Testis (tissue), 3 donors: Measurements from ENCODE around the gene COL25A1. TPM values are rescaled to one million over a fixed set of nuclear protein-coding genes. Genes with fewer than 3 reads are reported as not detected.
A peak's percentile ranks its signal among the peaks of the same experiment; 100 is the strongest.

Source experiments
- DNase-seq: peaks from one replicate; pipeline ENCODE4 v3.0.0-alpha.2; 2019
- H3K27ac ChIP-seq, 2 donors: fragments of 200-600 bp; sonication (generic); one replicate each; pipeline ENCODE4 v1.5.1; 2019
- H3K27me3 ChIP-seq: fragments of 200-600 bp; sonication (generic); one replicate; pipeline ENCODE4 v1.5.1; 2019
- H3K36me3 ChIP-seq: fragments of 200-600 bp; sonication (generic); one replicate; pipeline ENCODE4 v1.5.1; 2017; ENCODE audit warnings: low read depth; ENCODE audit errors: missing control alignments
- H3K4me1 ChIP-seq: fragments of 200-600 bp; sonication (generic); one replicate; pipeline ENCODE4 v1.5.1; 2019
- H3K4me3 ChIP-seq, 2 donors: fragments of 200-600 bp; sonication (generic); one replicate each; pipeline ENCODE4 v1.5.1; 2017 to 2019
- H3K9me3 ChIP-seq: fragments of 200-600 bp; sonication (generic); one replicate; pipeline ENCODE4 v1.5.1; 2017
- POLR2A ChIP-seq: fragments of 450-650 bp; IDR thresholded peaks from one replicate; pipeline ENCODE4 v1.6.1; 2017; ENCODE audit warnings: antibody characterized with exemption, mild to moderate bottlenecking, moderate library complexity
- WGBS, 2 donors: methylation state at CpG; one replicate each; pipeline ENCODE4 v1.1.5; 2018; 5-methylcytosine and 5-hydroxymethylcytosine counted together
- intact Hi-C: fragments of 100-400 bp; cut with DNase I; formaldehyde crosslinking; loops from one replicate; pipeline ENCODE4 v1.15.1; 2023; ENCODE audit warnings: low total_unique reads
- polyA plus RNA-seq: library from polyadenylated mRNA; stranded (reverse); fragments of 350-450 nt; fragmentation: Illumina TruSeq; extraction: RNeasy Lipid Tissue Mini Kit (QIAGEN cat#74804); gene quantifications from one replicate; pipeline ENCODE4 v1.2.3, GENCODE V29; 2014; ENCODE audit warnings: low read depth, low replicate concordance; ENCODE audit not compliant: insufficient read depth
- total RNA-seq, 2 donors: library from RNA; depleted of rRNA; stranded (reverse); fragments of >200 nt; gene quantifications; one replicate each; pipeline ENCODE4 v1.2.3, GENCODE V29; 2016
- TF ChIP-seq, protein P1 (sequence below), 3 experiments: fragments of 450-650 bp in 2 of 3; fragments of 200-600 bp in 1 of 3; sonication (generic) in 1 of 3; IDR thresholded peaks; one replicate each; pipeline ENCODE4 v1.5.1; 2016 to 2019; ENCODE audit warnings: antibody characterized with exemption in 3 of 3, mild to moderate bottlenecking in 2 of 3, moderate library complexity in 1 of 3

The COL25A1 gene
- total and polyA plus RNA-seq, 3 donors from 2014 or later = 11.7 to 19.2 (median 17.2) TPM

DNA sequence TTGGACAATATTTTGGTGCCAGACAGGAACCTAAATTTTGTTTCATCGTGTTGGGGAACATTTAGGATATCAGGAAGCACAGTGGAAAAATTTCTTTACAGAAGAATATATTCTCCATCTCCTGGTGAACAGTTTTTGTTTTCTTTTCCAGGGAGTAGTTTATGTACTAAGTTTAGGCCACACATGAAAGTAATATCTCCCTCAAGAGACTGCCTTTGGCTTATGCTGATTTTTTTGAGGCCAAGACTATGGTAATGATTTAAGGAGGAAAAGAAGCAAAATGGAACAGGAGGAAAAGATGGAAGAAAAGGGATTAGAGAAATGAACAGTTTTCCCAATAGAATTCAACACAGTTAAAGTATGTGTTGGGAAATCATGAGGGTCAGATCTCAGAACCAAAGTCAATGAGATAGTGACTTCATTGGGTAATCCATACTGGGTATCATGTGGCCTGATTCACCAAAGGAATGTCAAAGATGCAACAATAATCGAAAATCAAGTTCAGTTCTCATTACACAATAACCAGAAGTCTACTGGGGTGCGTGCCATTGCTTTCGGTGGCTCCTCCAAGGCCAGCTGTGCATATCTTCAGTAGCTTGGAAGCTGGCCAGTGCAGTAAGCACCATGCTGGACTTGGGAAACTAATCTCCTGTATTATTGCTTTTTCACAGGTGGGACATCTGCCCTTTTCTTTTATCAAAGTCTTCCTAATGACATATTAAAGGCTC lies 234.8 kb downstream of the COL25A1 start:
- intact Hi-C loops = no loop called here
- Histone ChIP-seq H3K9me3 (no peaks in the 10 kb centered on the region), H3K27me3 (no peaks in the 10 kb centered on the region), H3K27ac (no peak overlapping the region), H3K4me3 (no peak overlapping the region), H3K4me1 (no peaks in the 10 kb centered on the region), H3K36me3 (no peaks in the 10 kb centered on the region)
- 28 to 37% methylated on average over 4 of the region's 4 CpGs for WGBS, 2 donors
- peak; percentile 22 for DNase-seq
- no peak for TF ChIP-seq POLR2A
- TF ChIP-seq, protein P1, sequence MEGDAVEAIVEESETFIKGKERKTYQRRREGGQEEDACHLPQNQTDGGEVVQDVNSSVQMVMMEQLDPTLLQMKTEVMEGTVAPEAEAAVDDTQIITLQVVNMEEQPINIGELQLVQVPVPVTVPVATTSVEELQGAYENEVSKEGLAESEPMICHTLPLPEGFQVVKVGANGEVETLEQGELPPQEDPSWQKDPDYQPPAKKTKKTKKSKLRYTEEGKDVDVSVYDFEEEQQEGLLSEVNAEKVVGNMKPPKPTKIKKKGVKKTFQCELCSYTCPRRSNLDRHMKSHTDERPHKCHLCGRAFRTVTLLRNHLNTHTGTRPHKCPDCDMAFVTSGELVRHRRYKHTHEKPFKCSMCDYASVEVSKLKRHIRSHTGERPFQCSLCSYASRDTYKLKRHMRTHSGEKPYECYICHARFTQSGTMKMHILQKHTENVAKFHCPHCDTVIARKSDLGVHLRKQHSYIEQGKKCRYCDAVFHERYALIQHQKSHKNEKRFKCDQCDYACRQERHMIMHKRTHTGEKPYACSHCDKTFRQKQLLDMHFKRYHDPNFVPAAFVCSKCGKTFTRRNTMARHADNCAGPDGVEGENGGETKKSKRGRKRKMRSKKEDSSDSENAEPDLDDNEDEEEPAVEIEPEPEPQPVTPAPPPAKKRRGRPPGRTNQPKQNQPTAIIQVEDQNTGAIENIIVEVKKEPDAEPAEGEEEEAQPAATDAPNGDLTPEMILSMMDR (IDR thresholded peaks at IDR 0.05) = no peak

DNA sequence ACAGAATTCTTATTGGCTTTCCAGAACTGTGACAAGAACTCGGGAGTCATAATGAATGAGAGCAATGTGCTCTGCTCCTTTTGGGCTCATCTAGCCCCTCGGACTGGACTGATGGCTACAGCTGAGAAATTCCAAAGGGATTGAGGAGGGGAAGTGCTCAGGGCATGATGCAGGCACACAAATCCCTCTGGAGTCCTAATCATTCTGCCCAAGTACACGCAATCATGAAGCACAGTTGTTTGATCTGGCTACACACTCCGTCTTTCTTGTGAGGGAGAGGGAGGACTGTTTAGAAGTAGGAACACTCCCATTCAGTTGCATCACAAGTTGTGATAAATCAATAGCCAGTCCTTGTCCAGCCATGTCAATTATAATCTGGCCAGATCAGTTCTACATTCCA lies 237.5 kb downstream of the COL25A1 start:
- Histone ChIP-seq H3K27me3 (no peaks in the 10 kb centered on the region), H3K27ac (no peak overlapping the region), H3K36me3 (no peaks in the 10 kb centered on the region), H3K4me3 (no peak overlapping the region), H3K4me1 (no peaks in the 10 kb centered on the region), H3K9me3 (no peaks in the 10 kb centered on the region)
- intact Hi-C loops = no loop called here
- TF ChIP-seq POLR2A = no peak
- DNase-seq = no peak
- 62 to 65% methylated on average over 4 of the region's 4 CpGs for WGBS, 2 donors

DNA sequence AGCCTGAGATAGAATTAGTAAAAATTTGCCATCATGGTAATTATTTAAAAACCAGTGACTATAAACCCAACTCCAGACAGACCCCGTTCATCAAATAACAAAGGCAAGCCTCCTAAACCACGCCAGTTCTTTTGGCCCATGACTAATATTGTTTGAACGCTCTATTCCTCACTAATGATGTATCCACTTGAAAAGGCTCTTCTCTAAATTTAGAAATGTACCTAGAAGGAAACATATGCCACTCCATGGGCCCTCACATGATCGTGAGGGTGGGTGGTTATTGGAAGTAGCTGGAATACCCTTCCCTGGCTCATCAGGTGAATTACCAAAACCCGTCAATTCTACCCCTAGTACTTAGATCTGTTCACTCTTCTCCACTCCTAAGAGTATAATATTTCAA lies 249.2 kb downstream of the COL25A1 start:
- TF ChIP-seq, protein P1 (IDR thresholded peaks at IDR 0.05) = no peak
- TF ChIP-seq POLR2A = no peak
- no peak for DNase-seq

DNA sequence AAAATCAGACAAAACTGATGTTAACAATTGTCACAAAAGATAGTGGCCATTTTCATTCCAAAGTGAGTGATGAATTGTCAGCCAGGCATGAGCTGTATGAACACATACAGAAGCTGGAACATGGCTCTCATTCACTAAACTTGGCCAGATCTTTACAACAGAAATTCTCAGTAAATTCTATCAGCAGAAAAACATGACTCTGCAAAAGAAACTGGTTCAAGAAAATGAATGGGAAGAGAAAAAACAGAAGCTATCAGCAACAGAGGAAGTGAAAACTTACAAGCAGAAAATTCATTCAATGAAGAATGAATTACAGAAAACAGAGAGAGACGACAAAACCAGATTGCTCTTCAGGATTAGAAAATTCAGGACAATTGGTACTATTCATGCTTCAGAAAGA lies 249.6 kb downstream of the COL25A1 start:
- 76 to 85% methylated on average over 1 of the region's 1 CpG for WGBS, 2 donors
- no peak overlapping the region for H3K4me3 ChIP-seq
- H3K27ac ChIP-seq = no peak overlapping the region
- H3K27me3 ChIP-seq = no peaks in the 10 kb centered on the region
- no peaks in the 10 kb centered on the region for H3K36me3 ChIP-seq
- H3K9me3 ChIP-seq = no peaks in the 10 kb centered on the region
- H3K4me1 ChIP-seq = no peaks in the 10 kb centered on the region
- no peak for DNase-seq
- no peak for TF ChIP-seq POLR2A
- TF ChIP-seq, protein P1 (IDR thresholded peaks at IDR 0.05) = no peak
- intact Hi-C loops = no loop called here

More for the DNA sequence above, 249.2 kb downstream of the COL25A1 start:
- Histone ChIP-seq H3K27me3 (no peaks in the 10 kb centered on the region), H3K4me3 (no peak overlapping the region), H3K9me3 (no peaks in the 10 kb centered on the region), H3K36me3 (no peaks in the 10 kb centered on the region), H3K4me1 (no peaks in the 10 kb centered on the region), H3K27ac (no peak overlapping the region)
- intact Hi-C loops = no loop called here
- 89 to 93% methylated on average over 5 of the region's 5 CpGs for WGBS, 2 donors

DNA sequence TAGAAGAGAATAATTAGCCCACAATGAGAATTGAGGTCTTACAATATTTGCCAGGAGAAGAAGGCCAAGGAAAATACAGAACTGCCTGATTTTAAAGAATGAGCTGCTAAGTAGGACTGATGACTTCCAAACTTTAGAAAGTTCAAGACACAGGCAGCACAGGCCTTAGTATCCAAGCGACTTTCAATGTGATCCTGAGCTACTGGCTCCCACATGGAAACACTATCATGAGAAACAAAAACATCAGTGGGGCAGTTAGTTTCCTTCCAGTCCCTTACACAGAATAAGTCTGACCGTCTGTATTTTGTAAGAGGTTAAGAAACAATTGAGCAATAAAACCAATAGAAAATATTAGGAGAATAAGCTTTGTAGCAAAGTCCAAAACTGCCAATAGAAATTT lies 251.4 kb downstream of the COL25A1 start:
- Histone ChIP-seq H3K4me1 (no peaks in the 10 kb centered on the region), H3K4me3 (no peak overlapping the region), H3K27ac (no peak overlapping the region), H3K36me3 (no peaks in the 10 kb centered on the region), H3K27me3 (no peaks in the 10 kb centered on the region), H3K9me3 (no peaks in the 10 kb centered on the region)
- intact Hi-C loops = no loop called here
- TF ChIP-seq POLR2A = no peak
- TF ChIP-seq, protein P1 (IDR thresholded peaks at IDR 0.05) = no peak
- DNase-seq = no peak
- WGBS, 2 donors = 79 to 80% methylated on average over 2 of the region's 2 CpGs
